Stimulated activated CD4-positive, alpha-beta T cell treated with anti-CD3 and anti-CD28 coated beads, Interleukin-4, amount 100 ng/mL, for 24 hours (primary cell): ENCODE measurements around the gene CNTNAP2.

Source experiments
- DNase-seq: peaks from one replicate; pipeline ENCODE4 v3.0.0-alpha.2; 2020

The CNTNAP2 gene

GRCh38 chr7:147912946-147913638, 1796.5 kb downstream of the CNTNAP2 start:
- no peak for DNase-seq

- no peak for DNase-seq
Measured at GRCh38 chr7:147915781-147916180, 1799.2 kb downstream of the CNTNAP2 start.

GRCh38 chr7:147916573-147916972, 1800.0 kb downstream of the CNTNAP2 start:
- DNase-seq, result no peak

- no peak for DNase-seq
Measured at GRCh38 chr7:147923841-147924240, 1807.2 kb downstream of the CNTNAP2 start.

GRCh38 chr7:147937428-147937827, 1820.8 kb downstream of the CNTNAP2 start:
- DNase-seq, result no peak

GRCh38 chr7:147941381-147941780, 1824.8 kb downstream of the CNTNAP2 start:
- no peak for DNase-seq

- DNase-seq, result no peak
Measured at GRCh38 chr7:147944321-147944720, 1827.7 kb downstream of the CNTNAP2 start.

GRCh38 chr7:147952918-147953317, 1836.3 kb downstream of the CNTNAP2 start:
- no peak for DNase-seq

- DNase-seq, result no peak
Measured at GRCh38 chr7:147968046-147968610, 1851.5 kb downstream of the CNTNAP2 start.

GRCh38 chr7:147971606-147972110, 1855.1 kb downstream of the CNTNAP2 start:
- no peak for DNase-seq

GRCh38 chr7:147978201-147978600, 1861.6 kb downstream of the CNTNAP2 start:
- DNase-seq, result no peak

- DNase-seq, result no peak
Measured at GRCh38 chr7:147978651-147979050, 1862.0 kb downstream of the CNTNAP2 start.

GRCh38 chr7:147980826-147981813, 1864.5 kb downstream of the CNTNAP2 start:
- DNase-seq, result no peak

- no peak for DNase-seq
Measured at GRCh38 chr7:147982307-147982706, 1865.7 kb downstream of the CNTNAP2 start.

GRCh38 chr7:147984265-147984664, 1867.7 kb downstream of the CNTNAP2 start:
- no peak for DNase-seq

GRCh38 chr7:147990079-147990478, 1873.5 kb downstream of the CNTNAP2 start:
- no peak for DNase-seq

- no peak for DNase-seq
Measured at GRCh38 chr7:147990942-147991341, 1874.3 kb downstream of the CNTNAP2 start.

- no peak for DNase-seq
Measured at GRCh38 chr7:147992698-147993097, 1876.1 kb downstream of the CNTNAP2 start.

GRCh38 chr7:147997636-147998035, 1881.0 kb downstream of the CNTNAP2 start:
- no peak for DNase-seq

- no peak for DNase-seq
Measured at GRCh38 chr7:147999962-148000361, 1883.4 kb downstream of the CNTNAP2 start.

- DNase-seq, result no peak
Measured at GRCh38 chr7:148011753-148012152, 1895.2 kb downstream of the CNTNAP2 start.

GRCh38 chr7:148014001-148014400, 1897.4 kb downstream of the CNTNAP2 start:
- no peak for DNase-seq

GRCh38 chr7:148014541-148014940, 1897.9 kb downstream of the CNTNAP2 start:
- DNase-seq, result no peak
